ENCODE measurements around the gene UBXN6. TPM values are rescaled to one million over a fixed set of nuclear protein-coding genes. Genes with fewer than 3 reads are reported as not detected.

UBXN6 gene
- total and polyA plus RNA-seq, 5 donors: 99.8 to 135 (median 123) TPM

DNA sequence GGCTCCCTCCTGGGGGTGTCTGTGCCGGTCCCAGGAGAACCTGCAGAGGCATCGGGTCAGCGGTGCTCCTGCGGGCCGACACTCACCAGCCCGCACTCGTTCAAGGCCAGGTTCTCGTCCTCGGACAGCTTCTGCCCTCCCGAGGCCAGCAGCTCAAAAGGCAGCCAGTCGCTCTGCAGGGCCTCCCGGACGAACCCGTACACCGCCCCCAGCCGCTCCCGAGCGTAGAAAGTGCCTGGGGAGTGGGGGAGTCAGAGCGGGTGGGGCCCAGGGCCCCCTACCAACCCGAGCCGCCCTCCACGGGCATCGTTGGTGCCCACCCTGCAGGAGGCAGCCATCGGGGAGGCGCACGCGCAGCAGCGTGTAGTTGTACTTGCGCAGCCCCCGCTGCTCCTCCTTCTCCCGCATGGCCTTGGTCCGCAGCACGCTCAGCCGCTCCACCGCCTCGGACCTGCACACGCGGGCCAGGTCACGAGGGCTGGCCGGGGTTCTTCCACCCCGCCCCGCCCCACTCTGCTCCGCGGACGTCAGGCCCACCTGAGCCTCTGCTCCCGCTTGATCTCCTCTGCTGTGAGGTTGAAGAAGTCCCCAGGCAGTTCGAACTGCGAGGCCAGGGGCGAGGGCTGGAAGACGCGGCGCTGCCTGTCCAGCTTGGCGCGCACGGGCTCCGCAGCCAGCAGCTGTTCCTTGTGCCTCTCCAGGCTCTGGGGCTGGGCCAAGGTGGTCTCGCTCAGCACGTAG lies 11.5 kb downstream of the UBXN6 start:
- intact Hi-C loops (cut with DNase I): no loop called here
- WGBS: 92% methylated on average over 58 of the region's 58 CpGs
- no peak overlapping the region for H3K4me3 ChIP-seq (ENCODE audit: low read length)
- H3K27ac ChIP-seq (ENCODE audit: low read length): no peak overlapping the region
- H3K9me3 ChIP-seq (ENCODE audit: control insufficient read depth, low read length): no peaks in the 10 kb centered on the region
- DNase-seq (peak in 1 of 3 donors; percentile 56), ATAC-seq (no peak)
- no peaks in the 10 kb centered on the region for H3K27me3 ChIP-seq (ENCODE audit: control insufficient read depth, insufficient read depth)
- H3K4me1 ChIP-seq (ENCODE audit: control insufficient read depth, insufficient read depth, low read length): no peaks in the 10 kb centered on the region

DNA sequence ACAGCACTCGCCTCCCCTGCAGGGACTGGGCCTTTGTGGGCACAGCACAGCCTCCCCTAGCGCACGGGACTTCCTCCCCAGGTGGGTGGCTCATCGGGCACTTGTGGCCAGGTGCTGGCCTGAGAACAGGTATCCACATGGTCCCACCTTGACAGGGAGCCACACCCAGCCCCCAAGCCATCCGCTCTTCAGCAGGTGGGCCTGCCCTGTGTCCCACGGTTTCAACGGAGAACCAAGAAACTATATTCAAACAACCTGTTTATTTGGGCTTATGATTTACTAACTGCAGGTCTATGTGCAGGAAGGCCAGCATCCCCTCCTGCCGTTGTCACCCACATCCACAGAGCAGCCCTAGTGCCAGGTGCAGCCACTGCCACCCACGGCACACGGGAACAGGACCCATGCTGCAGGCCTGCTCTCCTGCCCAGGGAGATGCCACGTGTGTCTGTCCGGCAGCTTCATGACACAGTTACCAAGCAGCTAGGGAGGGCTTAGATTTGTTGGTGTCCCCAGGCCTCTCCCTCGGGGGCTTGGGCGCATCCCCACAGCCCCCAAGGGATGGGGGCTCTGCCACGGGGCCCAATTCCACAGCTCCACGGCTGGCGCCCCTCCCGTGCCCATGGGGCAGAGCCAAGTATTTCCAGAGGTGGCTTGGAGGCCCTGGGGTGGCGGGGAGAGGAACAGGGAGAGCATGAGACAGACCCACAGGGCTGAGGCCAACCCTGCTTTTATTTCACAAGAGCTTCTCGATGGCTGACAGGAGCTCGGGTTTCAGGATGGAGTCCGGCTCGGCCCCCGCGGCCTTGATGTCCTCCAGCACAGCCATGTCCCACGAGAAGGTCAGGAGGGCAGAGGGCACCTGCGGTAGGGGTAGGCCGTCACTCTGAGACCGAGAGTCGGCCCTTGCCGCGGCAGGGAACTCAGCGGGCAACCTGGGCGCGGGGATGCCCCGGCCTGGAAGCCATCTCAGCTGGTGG lies 12.5 kb downstream of the UBXN6 start:
- ATAC-seq (no peak), DNase-seq (peak in 1 of 3 donors; percentile 56)
- Histone ChIP-seq H3K4me1 (ENCODE audit: control insufficient read depth, insufficient read depth, low read length) (no peaks in the 10 kb centered on the region), H3K27ac (ENCODE audit: low read length) (no peak overlapping the region), H3K27me3 (ENCODE audit: control insufficient read depth, insufficient read depth) (no peaks in the 10 kb centered on the region), H3K9me3 (ENCODE audit: control insufficient read depth, low read length) (no peaks in the 10 kb centered on the region), H3K4me3 (ENCODE audit: low read length) (no peak overlapping the region)
- 77% methylated on average over 36 of the region's 36 CpGs for WGBS
- intact Hi-C loops (cut with DNase I): no loop called here

DNA sequence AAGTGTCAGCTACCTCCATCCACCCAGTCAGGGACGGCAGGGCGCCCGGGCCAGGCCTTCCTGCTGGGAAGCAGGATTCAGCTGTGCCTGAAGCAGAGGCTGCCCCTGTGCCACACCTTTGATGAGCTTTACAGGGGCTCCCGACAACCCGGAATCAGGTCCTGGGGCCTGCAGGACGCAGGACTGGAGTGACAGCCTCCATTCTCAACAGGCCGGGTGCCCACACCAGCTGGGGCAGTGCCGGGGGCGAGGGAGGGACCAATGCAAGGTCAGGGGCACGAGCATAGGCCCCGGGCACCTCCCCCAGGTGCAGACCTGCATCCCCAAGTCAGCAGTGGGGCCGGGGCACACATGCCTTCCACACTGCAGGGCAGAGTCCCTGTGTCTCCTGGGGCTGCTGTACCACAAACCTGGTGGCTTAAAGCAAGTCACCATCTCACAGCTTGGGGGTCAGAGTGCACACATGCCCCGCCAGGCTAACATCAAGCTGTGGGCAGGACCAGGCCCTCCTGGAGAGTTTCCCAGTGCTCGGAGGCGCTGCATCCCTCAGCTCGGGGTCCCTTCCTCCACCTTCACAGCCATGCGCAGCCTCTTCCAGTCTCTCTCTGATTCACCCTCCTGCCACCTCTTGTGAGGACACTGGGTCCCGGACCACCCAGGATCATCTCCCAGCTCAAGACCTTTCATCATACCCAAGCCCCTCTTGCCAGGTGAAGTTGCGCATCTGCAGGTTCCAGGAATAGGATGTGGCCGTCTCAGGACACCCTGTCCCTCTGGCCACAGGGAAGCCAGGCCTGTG lies 13.4 kb downstream of the UBXN6 start:
- DNase-seq (peak in 1 of 3 donors; percentile 62), ATAC-seq (no peak)
- H3K27me3 ChIP-seq (ENCODE audit: control insufficient read depth, insufficient read depth): no peaks in the 10 kb centered on the region
- intact Hi-C loops (cut with DNase I): no loop called here
- no peaks in the 10 kb centered on the region for H3K4me1 ChIP-seq (ENCODE audit: control insufficient read depth, insufficient read depth, low read length)
- no peak overlapping the region for H3K27ac ChIP-seq (ENCODE audit: low read length)
- no peak overlapping the region for H3K4me3 ChIP-seq (ENCODE audit: low read length)
- 78% methylated on average over 20 of the region's 20 CpGs for WGBS
- H3K9me3 ChIP-seq (ENCODE audit: control insufficient read depth, low read length): no peaks in the 10 kb centered on the region

DNA sequence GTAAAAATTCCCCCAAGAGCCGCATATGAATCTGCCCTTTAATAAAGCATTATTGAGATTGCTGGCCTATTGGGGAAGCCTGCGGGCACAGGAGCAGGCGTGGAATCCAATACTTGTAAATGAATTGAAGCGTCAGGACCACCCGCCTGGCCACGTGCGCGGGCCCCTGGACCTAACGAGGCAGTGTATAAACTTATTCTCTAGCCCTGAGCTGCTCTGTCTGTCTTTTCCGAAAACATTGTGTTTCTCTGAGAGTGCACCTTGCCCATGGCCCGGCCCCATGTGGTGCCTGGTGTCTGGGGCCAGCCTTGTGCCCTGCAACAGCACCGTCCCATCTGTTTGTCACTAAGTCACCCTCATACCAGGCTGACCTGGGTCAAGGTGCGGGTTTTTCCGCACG lies 14.4 kb downstream of the UBXN6 start:
- ATAC-seq: no peak
- no peaks in the 10 kb centered on the region for H3K4me1 ChIP-seq (ENCODE audit: control insufficient read depth, insufficient read depth, low read length)

DNA sequence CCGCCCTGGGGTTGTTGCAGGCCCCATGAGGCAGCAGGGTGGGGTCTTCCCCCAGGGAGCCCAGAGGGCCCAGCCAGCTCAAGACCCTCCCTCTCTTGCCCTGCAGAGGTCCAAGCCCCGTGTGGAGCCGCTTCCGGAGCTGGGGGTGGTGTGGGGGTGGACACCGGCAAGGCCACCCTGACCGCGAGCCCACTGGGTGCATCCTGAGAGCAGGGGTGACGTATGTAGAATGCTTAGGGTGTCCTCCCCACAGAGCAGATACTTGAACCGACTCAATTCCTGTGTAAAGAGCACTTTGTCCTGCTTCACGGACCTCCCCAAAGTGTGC lies 14.8 kb downstream of the UBXN6 start:
- Histone ChIP-seq H3K27ac (ENCODE audit: low read length) (no peak overlapping the region), H3K27me3 (ENCODE audit: control insufficient read depth, insufficient read depth) (no peaks in the 10 kb centered on the region), H3K4me1 (ENCODE audit: control insufficient read depth, insufficient read depth, low read length) (no peaks in the 10 kb centered on the region), H3K9me3 (ENCODE audit: control insufficient read depth, low read length) (no peaks in the 10 kb centered on the region), H3K4me3 (ENCODE audit: low read length) (no peak overlapping the region)
- ATAC-seq (no peak), DNase-seq (peak in 1 of 3 donors; percentile 63)
- intact Hi-C loops (cut with DNase I): no loop called here
- WGBS: 77% methylated on average over 10 of the region's 10 CpGs

More for the DNA sequence above, 14.4 kb downstream of the UBXN6 start:
- Histone ChIP-seq H3K27ac (ENCODE audit: low read length) (no peak overlapping the region), H3K27me3 (ENCODE audit: control insufficient read depth, insufficient read depth) (no peaks in the 10 kb centered on the region), H3K4me3 (ENCODE audit: low read length) (no peak overlapping the region), H3K9me3 (ENCODE audit: control insufficient read depth, low read length) (no peaks in the 10 kb centered on the region)
- 90% methylated on average over 15 of the region's 15 CpGs for WGBS
- intact Hi-C loops (cut with DNase I): no loop called here
- no peak for DNase-seq

DNA sequence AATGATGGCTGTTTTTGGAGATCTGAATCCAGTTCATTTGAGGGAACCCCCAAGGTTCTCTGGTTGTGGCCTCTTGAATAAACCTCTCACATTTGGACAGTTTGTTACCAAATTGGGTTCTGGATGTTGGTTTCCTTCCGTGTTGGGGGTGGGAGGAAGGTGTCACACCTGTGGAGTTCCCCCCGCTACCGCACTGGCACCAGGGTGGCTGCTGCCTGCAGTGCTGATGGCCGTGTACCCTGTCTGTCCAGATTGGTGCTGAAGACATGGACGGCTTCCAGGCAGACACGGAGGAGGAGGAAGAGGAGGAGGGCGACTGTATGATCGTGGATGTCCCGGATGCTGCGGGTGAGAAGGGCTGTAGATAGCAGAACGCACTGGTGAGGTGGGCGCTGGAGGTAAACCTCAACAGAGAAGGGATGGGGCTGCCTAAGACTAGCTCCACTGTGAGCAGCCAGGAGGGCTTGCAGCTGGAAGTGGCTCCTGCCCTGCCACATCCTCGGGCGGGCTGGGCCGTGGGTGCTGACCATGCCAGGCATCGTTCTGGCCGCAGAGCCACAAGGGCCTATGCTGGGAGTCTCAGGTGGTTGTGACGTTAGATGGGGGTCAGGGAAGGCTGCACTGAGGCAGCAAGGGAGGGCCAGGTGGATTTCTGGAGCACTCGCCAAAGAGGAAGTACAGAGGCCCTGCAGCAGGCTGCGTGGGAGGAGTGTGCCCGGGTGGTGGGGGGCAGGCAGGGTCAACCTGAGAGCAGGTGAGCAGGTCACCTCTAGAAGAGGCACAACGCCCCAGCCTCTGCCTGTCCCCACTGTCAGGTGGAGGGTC lies 15.4 kb downstream of the UBXN6 start:
- WGBS: 81% methylated on average over 22 of the region's 22 CpGs
- H3K4me3 ChIP-seq (ENCODE audit: low read length): no peak overlapping the region
- no peak overlapping the region for H3K27ac ChIP-seq (ENCODE audit: low read length)
- intact Hi-C loops (cut with DNase I): no loop called here
- no peak for DNase-seq
- no peaks in the 10 kb centered on the region for H3K4me1 ChIP-seq (ENCODE audit: control insufficient read depth, insufficient read depth, low read length)
- no peaks in the 10 kb centered on the region for H3K27me3 ChIP-seq (ENCODE audit: control insufficient read depth, insufficient read depth)
- H3K9me3 ChIP-seq (ENCODE audit: control insufficient read depth, low read length): no peaks in the 10 kb centered on the region
- no peak for ATAC-seq

DNA sequence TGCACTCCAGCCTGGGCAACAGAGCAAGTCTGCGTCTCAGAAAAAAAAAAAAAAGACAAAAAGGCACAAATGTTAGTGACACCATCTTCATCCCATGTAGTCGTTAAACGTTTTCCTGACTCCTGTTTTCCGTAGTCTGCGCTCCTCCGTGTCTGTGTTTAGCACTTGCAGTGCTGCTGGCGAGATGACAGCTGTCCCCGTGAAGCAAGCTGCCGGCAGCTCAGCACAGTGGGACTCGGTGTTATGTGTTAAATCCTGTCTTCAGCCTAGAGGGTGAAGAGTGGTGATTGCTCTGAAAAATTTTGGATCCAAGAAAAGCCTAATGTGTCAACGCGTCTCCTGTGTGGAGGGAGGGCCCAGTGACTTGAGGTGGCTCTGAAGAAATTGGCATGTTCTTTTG lies 18.4 kb downstream of the UBXN6 start:
- H3K27ac ChIP-seq (ENCODE audit: low read length): no peak overlapping the region
- H3K4me3 ChIP-seq (ENCODE audit: low read length): no peak overlapping the region
- no peaks in the 10 kb centered on the region for H3K27me3 ChIP-seq (ENCODE audit: control insufficient read depth, insufficient read depth)
- DNase-seq (no peak), ATAC-seq (no peak)
- intact Hi-C loops (cut with DNase I): no loop called here
- WGBS: 59% methylated on average over 12 of the region's 12 CpGs
- no peaks in the 10 kb centered on the region for H3K4me1 ChIP-seq (ENCODE audit: control insufficient read depth, insufficient read depth, low read length)
- no peaks in the 10 kb centered on the region for H3K9me3 ChIP-seq (ENCODE audit: control insufficient read depth, low read length)

DNA sequence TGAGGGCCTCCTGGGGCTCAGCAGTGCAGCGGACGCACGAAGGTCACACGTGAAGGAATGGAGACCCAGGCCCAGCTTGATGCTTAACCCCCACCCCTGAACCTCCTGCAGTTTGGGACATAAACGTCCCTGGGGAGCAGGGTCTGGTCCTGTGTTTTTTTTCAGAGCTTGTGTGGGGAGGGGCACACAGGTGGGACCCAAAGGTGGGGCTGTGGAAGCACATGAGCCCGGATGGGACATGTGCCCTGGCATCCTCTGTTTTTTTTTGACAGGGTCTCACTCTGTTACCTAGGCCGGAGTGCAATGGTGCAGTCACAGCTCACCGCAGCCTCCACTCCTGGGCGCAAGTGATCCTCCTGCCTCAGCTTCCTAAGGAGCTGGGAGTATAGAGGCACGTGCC lies 20.5 kb downstream of the UBXN6 start:
- no peak for ATAC-seq
- Histone ChIP-seq H3K4me3 (ENCODE audit: low read length) (no peak overlapping the region), H3K4me1 (ENCODE audit: control insufficient read depth, insufficient read depth, low read length) (no peaks in the 10 kb centered on the region), H3K9me3 (ENCODE audit: control insufficient read depth, low read length) (no peaks in the 10 kb centered on the region), H3K27me3 (ENCODE audit: control insufficient read depth, insufficient read depth) (no peaks in the 10 kb centered on the region), H3K27ac (ENCODE audit: low read length) (no peak overlapping the region)
- intact Hi-C loops (cut with DNase I): no loop called here
- WGBS: 95% methylated on average over 10 of the region's 10 CpGs
- DNase-seq: no peak

DNA sequence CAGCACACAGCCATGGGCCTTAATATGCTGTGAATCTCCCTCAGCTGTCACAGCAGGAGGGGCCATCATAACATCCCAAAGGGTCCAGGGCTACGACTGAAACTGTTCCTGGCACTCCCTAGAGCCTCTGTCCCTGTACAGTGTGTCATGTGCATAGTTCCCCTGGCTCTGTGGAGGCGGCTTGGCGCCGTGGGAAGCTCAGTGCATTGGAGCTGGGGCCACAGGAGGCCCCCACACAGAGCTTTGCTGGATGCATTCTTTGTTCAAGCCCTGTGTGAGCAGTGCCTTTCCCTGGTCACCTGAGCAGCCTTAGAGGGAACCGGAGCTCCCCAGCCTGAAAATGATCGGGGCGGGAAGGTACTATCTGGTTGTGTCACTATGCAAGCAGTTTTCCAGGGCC lies 21.4 kb downstream of the UBXN6 start:
- DNase-seq (no peak), ATAC-seq (no peak)
- H3K27me3 ChIP-seq (ENCODE audit: control insufficient read depth, insufficient read depth): no peaks in the 10 kb centered on the region
- 91% methylated on average over 7 of the region's 7 CpGs for WGBS
- intact Hi-C loops (cut with DNase I): no loop called here
- no peak overlapping the region for H3K27ac ChIP-seq (ENCODE audit: low read length)
- no peak overlapping the region for H3K4me3 ChIP-seq (ENCODE audit: low read length)
- H3K9me3 ChIP-seq (ENCODE audit: control insufficient read depth, low read length): no peaks in the 10 kb centered on the region
- no peaks in the 10 kb centered on the region for H3K4me1 ChIP-seq (ENCODE audit: control insufficient read depth, insufficient read depth, low read length)

DNA sequence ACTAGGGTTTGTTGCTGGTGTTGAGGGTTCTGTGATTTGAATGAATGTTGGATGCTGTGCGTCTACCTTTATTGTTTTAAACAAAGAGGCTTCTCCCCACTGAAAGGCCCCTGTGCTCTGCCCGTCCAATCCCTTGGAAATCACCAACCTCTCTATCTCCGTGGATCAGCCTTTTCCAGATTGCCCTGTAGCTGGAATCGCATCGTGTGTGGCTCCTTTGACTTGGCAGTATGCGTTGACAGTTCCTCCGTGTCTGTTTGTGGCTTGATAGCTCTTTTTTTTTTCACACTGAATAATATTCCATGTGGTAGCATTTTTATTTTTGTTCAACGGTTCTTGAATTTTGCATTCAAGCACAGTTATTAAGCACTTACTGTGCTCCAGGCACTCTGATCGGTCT lies 23.2 kb downstream of the UBXN6 start:
- intact Hi-C loops (cut with DNase I): no loop called here
- WGBS: 87% methylated on average over 9 of the region's 9 CpGs
- Histone ChIP-seq H3K27ac (ENCODE audit: low read length) (no peak overlapping the region), H3K4me3 (ENCODE audit: low read length) (no peak overlapping the region), H3K27me3 (ENCODE audit: control insufficient read depth, insufficient read depth) (no peaks in the 10 kb centered on the region), H3K4me1 (ENCODE audit: control insufficient read depth, insufficient read depth, low read length) (no peaks in the 10 kb centered on the region), H3K9me3 (ENCODE audit: control insufficient read depth, low read length) (no peaks in the 10 kb centered on the region)
- DNase-seq (no peak), ATAC-seq (no peak)
